Motor neuron (in vitro differentiated cells): Measurements from ENCODE around the gene PDE4D. TPM values are rescaled to one million over a fixed set of nuclear protein-coding genes. Genes with fewer than 3 reads are reported as not detected.
A peak's percentile ranks its signal among the peaks of the same experiment; 100 is the strongest.

Experiments
- ATAC-seq, 8 experiments: fragments of 200-7000 bp; cut with Tn5 transposase; replicated peaks in 6 of 8; 2 replicates each; pipeline ENCODE4 v1.8.0; 2021; ENCODE audit warnings: mild to moderate bottlenecking in 8 of 8, moderate library complexity in 8 of 8
- H3K27ac ChIP-seq, 2 donors: fragments of 250-450 bp; sonication (Bioruptor Pico); 2 replicates each; pipeline ENCODE4 v1.9.0; 2021; ENCODE audit warnings: antibody characterized with exemption in 2 of 2, mild to moderate bottlenecking in 2 of 2, moderate library complexity in 1 of 2
- H3K4me1 ChIP-seq, 2 donors: fragments of 250-450 bp; sonication (Bioruptor Pico); replicated peaks in 1 of 2; 2 replicates each; pipeline ENCODE4 v1.6.1; 2021; ENCODE audit warnings: antibody characterized with exemption in 2 of 2, mild to moderate bottlenecking in 2 of 2, moderate library complexity in 1 of 2
- H3K4me3 ChIP-seq, 5 donors: fragments of 250-450 bp; sonication (Bioruptor Pico); 2 replicates each; pipeline ENCODE4 v1.9.0; 2021; ENCODE audit warnings: antibody characterized with exemption in 5 of 5, mild to moderate bottlenecking in 5 of 5, moderate library complexity in 4 of 5
- WGBS, 10 experiments: fragments of 450-650 bp; shearing (Covaris generic); methylation state at CpG; one replicate each; pipeline ENCODE4 v1.0.0; 2022; 5-methylcytosine and 5-hydroxymethylcytosine counted together
- in situ Hi-C, 9 experiments: fragments of 400-800 bp; cut with MboI; loops; one replicate each; pipeline ENCODE4 v1.15.0; 2021; ENCODE audit warnings: low sequenced_read_pairs in 9 of 9, low pct_unique_long_range_greater_than_20kb in 2 of 9; ENCODE audit not compliant: unreplicated experiment in 9 of 9
- total RNA-seq, 8 experiments: library from RNA; unstranded; fragments of 300-600 nt; gene quantifications; 2 replicates each; pipeline versions ENCODE4 v1.2.3 to v1.2.4, GENCODE V29; 2022

The PDE4D gene
- total RNA-seq, 8 experiments from 2014 or later, result 10.1 to 57.2 (median 23.7) TPM

DNA sequence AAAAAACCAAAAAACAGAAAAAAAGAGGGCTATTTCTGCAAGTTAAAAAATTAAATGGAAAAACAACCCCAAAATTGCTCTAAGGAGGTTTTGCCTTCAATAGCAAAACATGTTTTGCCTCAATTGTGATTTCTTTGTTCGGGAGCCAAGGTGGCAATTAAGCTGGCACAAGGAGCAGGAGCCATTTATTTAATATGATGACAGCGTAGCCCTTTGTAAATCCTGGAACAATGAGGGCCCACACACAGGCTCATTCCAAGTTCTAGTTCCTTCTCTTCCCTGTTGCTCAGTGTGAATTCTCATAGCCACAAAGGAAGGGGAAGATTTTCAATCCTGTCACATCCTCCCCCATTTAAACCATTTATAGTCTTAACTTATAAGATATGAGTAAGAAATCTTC, 353.2 kb downstream of the PDE4D start:
- WGBS, 10 experiments, result 0 to 95% (median 25%) methylated on average over 1 to 2 of the region's 2 CpGs; no CpG with 5 or more reads in 1 of the 10 experiments
- Histone ChIP-seq H3K4me3 (no peak overlapping the region), H3K27ac (peak overlapping the region in 1 of 2 donors; percentile 52), H3K4me1 (peaks cover 33 to 40% of the 10 kb centered on the region in 2 donors)
- ATAC-seq, result peak in 5 of 8 experiments; percentile 61 to 87 (median 72)
- in situ Hi-C loops, result no loop called here

DNA sequence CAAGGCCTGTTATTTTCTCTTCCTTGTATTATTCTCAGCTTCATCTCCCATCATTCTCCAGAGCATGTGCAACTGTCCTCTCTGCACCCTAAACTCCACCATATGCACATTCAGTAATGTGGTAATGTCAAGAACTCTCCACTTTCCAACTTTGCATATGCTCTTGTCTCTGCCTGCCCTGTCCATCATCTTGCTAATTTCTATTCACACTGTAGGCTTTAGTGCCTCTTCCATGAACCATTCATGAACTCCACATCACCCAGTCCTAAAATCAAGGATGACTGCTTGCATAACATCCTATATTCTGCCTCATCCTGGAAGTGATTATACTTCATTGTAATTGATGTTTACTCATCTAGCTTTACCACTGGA, 354.8 kb downstream of the PDE4D start:
- in situ Hi-C loops, result no loop called here
- ATAC-seq, result peak in 3 of 8 experiments; percentile 68 to 89 (median 79)
- Histone ChIP-seq H3K4me1 (peaks cover 24 to 31% of the 10 kb centered on the region in 2 donors), H3K4me3 (no peak overlapping the region), H3K27ac (no peak overlapping the region)

DNA sequence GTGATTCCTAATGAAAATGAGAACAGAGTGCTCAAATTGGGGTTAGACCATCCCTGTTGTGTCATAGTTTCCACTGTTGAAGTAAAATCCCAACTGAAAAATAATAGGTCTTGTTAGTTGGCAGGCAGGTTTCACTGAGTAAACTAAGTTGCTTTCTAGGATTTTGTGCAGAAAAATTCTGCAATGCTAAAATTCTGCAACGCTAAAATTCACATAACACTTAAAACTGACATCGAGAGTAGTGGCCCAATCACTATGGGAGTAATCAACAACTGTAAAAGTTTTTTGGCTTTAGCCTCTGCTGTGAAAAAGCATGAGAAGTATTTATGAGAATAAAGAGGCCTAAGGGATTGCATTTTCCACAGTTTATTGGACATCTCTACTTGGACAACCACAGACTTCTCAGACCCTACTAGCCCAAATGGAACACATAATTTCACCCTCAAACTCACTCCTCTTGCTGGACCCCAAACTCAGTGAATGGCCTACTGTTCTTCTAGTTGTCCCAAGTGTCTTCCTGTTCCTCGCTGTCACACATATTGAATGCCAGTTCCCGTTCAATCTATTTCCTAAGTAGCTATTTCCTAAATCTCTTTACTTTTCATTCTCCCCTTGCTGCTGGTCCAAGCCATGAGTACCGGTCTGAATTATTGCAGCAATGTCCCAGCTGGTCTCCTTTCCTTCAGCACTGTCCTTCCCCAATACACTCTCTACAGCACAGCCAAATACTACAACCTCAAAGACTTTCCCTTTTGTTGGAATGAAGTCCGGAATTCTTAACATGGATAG, 355.4 kb downstream of the PDE4D start:
- Histone ChIP-seq H3K4me3 (no peak overlapping the region), H3K4me1 (peaks cover 18 to 26% of the 10 kb centered on the region in 2 donors), H3K27ac (no peak overlapping the region)
- in situ Hi-C loops, result no loop called here
- peak in 1 of 8 experiments; percentile 24 for ATAC-seq
- 21 to 100% (median 92%) methylated on average over 1 to 6 of the region's 6 CpGs; no CpG with 5 or more reads in 1 of the 10 experiments for WGBS, 10 experiments

DNA sequence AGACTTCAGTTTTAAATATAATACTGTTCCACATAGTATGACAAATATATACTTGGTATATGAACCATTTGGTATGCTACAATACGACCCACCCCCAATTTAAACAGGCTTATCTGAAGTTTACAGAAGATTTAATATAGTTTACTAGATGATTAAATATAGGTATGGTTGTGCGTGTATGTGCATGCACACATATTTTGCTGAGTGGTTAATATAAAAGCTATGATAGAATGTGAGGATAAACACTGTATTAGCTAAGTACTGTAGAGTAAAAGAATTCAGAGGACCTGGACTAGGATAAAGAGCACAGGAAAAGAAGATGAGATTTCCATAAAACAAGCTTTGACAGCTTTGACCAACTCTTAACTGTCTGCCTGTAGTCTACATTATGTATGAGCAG, 356.7 kb downstream of the PDE4D start:
- peaks cover 12 to 20% of the 10 kb centered on the region in 2 donors for H3K4me1 ChIP-seq
- H3K4me3 ChIP-seq, result no peak overlapping the region
- no peak for ATAC-seq
- no peak overlapping the region for H3K27ac ChIP-seq
- in situ Hi-C loops, result no loop called here
- 51 to 100% (median 97%) methylated on average over 1 to 2 of the region's 2 CpGs; no CpG with 5 or more reads in 1 of the 10 experiments for WGBS, 10 experiments

DNA sequence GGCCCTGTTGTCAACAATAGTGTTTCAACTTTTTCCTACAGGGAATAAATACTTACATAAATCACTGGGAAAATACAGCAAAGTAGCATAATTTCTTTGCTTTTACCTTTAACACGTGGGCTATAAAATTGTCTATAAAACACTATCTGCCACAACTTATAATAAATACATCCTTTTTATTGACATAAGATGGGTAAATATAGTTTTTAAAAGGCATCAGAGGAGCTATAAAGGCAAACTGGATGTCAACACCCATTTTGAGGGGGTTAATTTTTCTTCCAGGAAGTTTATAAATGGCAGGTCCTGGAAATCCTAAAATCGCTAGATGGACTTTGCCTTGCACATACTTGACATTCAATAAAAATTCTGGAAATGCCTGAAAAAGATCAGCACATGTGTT, 358.0 kb downstream of the PDE4D start:
- in situ Hi-C loops, result no loop called here
- H3K4me3 ChIP-seq, result no peak overlapping the region
- 50 to 100% (median 86%) methylated on average over 1 to 2 of the region's 2 CpGs; no CpG with 5 or more reads in 2 of the 10 experiments for WGBS, 10 experiments
- H3K4me1 ChIP-seq, result peaks cover 6 to 8% of the 10 kb centered on the region in 2 donors
- H3K27ac ChIP-seq, result no peak overlapping the region
- ATAC-seq, result no peak

DNA sequence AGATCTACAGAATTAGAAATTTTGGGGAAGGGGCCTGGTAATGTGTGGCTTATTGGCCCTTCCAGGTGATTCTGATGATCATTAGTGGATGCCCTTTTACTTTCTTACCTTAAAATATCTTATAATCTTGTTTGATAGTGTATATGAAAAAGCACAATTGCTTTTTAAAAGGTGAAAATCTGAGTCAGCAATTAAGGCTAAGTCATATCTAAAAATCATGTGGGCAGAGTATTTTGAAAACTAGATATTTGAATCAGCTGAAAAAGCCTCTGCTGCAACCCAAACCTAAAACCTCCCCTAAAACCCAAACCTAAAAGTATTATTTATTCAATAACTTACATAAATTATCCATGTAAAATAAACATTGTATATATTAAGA, 359.8 kb downstream of the PDE4D start:
- no peak overlapping the region for H3K4me3 ChIP-seq
- in situ Hi-C loops, result no loop called here
- H3K27ac ChIP-seq, result no peak overlapping the region
- no peaks in the 10 kb centered on the region for H3K4me1 ChIP-seq
- ATAC-seq, result no peak

DNA sequence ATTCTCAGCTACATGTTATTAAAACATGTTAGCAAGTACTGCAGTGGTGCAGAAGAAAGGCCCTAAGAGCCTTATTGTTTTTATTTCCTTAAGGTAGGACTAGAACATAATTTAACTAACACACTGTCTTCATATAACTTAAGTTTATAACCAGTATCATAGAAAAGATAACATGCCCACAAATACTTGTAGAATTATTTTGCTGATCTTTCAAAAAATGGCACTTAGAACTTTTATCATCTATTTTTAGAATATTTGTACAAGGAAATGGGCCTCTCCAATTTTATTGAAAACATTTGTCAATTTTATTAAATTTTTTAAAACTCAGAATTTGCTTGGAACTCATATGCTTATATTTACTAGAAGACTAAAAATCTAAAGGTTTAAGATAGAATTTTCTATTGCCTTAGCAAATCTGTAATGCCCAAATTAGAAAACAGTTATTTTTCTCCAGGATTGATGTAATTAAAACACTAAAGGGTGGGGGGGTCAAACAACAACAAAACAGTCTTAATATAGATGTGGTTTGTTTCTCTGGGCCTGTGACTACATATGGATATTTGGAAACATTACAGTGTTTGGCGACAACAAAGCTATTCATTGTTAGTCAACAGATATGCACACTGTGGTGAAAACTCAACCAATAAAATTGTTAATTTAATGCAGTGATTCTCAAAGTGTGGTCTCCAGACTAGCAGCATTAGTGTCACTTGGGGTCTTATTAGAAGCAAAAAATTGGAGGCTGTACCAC, 360.4 kb downstream of the PDE4D start:
- no peak overlapping the region for H3K4me3 ChIP-seq
- no peak overlapping the region for H3K27ac ChIP-seq
- peak in 2 of 8 experiments; percentile 26 to 42 for ATAC-seq
- H3K4me1 ChIP-seq, result peaks cover 0 to under 1% of the 10 kb centered on the region in 2 donors
- in situ Hi-C loops, result no loop called here
- WGBS, 10 experiments, result 50 to 67% (median 58%) methylated on average over 1 of the region's 1 CpG; no CpG with 5 or more reads in 6 of the 10 experiments

DNA sequence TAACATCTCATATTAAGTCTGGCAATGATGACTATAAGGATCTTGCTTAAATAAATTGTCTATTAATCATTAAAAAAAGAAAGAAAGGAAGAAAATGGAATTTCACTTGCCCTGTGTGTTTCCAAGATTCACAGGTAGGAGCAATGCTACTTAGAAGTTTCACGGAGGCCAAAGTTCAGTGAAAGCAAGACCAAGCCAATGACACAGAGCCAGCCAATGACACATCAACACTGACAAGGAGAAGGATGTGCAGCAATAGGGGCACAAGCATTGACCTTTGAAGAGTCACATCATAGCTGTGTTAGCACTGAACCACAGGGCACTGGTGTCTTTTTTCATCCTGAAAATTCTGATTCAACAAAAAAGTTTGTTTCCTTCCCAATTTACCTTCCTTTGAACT, 364.3 kb downstream of the PDE4D start:
- peaks cover 0 to 7% of the 10 kb centered on the region in 2 donors for H3K4me1 ChIP-seq
- H3K27ac ChIP-seq, result no peak overlapping the region
- no peak for ATAC-seq
- WGBS, 10 experiments, result 83 to 100% (median 92%) methylated on average over 1 of the region's 1 CpG; no CpG with 5 or more reads in 3 of the 10 experiments
- in situ Hi-C loops, result no loop called here
- no peak overlapping the region for H3K4me3 ChIP-seq

DNA sequence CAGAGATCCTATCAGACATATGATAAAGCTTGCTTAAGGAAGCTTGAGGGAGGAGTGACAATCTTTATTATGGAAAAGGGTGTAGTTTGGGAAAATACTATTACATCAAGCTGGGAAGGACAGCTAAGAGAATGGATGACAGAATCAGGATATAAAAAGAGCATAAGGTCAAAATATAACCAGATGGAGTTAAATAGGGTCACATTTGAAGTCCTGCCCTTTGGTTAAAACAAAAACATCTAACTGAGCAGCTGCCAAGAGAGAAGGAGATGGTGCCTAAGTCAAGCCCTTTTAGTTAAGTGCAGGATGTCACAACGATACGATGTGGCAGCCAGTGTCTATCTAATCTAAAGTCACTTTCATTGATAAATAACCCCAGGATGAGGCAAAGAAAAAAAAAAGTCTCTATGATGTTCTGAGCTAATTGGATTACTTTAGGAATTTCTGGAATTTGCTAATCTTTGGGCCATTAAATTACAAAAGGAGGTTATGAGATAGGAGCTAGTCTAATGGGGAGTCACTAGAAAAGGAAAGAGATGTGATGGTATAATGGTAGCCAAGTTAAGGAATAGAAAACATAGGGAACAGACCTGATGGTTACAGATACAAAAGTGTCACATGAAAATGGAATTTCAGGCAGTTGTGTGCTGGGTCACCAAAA, 365.2 kb downstream of the PDE4D start:
- no peak overlapping the region for H3K27ac ChIP-seq
- no peak overlapping the region for H3K4me3 ChIP-seq
- 38 to 81% (median 53%) methylated on average over 2 of the region's 2 CpGs; no CpG with 5 or more reads in 2 of the 10 experiments for WGBS, 10 experiments
- H3K4me1 ChIP-seq, result peaks cover 0 to 7% of the 10 kb centered on the region in 2 donors
- in situ Hi-C loops, result no loop called here
- ATAC-seq, result peak in 1 of 8 experiments; percentile 63

DNA sequence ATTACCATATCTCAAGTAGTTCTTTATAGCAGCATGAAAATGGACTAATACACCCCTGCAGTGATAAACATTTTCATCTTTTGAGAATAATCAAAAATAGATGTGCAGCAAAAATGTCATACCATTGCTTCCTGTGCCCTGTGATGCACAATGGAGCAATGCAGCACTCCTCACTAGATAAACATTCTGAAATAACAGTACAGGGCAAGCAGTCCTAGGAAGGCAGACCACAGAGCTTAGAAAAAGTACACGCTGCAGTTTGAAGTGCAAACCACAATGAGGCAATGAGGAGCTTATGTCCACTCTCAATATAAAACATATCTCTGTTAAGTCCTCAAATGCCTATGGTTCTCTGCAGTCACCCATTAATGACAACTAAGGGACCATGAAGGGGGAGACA, 367.6 kb downstream of the PDE4D start:
- H3K27ac ChIP-seq, result no peak overlapping the region
- WGBS, 10 experiments, result 60 to 100% (median 100%) methylated on average over 1 of the region's 1 CpG; no CpG with 5 or more reads in 1 of the 10 experiments
- peak in 1 of 8 experiments; percentile 77 for ATAC-seq
- H3K4me1 ChIP-seq, result peaks cover 0 to 7% of the 10 kb centered on the region in 2 donors
- in situ Hi-C loops, result no loop called here
- H3K4me3 ChIP-seq, result no peak overlapping the region

DNA sequence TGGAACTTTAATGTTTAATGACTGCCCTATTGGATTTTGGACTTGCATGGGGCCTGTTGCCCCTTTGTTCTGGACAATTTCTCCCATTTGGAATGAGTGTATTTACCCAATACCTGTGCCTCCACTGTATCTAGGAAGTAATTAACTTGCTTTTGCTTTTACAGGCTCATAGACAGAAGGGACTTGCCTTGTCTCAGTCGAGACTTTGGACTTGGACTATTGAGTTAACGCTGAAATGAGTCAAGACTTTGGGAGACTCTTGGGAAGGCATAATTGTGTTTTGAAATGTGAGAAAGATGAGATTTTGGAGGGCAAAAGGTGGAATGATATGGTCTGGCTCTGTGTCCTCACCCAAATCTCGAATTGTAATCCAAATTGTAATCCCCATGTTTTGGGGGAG, 368.2 kb downstream of the PDE4D start:
- ATAC-seq, result no peak
- H3K27ac ChIP-seq, result no peak overlapping the region
- in situ Hi-C loops, result no loop called here
- no peak overlapping the region for H3K4me3 ChIP-seq
- peaks cover 0 to 7% of the 10 kb centered on the region in 2 donors for H3K4me1 ChIP-seq
- WGBS, 10 experiments, result 50 to 100% (median 70%) methylated on average over 1 to 3 of the region's 3 CpGs; no CpG with 5 or more reads in 1 of the 10 experiments

DNA sequence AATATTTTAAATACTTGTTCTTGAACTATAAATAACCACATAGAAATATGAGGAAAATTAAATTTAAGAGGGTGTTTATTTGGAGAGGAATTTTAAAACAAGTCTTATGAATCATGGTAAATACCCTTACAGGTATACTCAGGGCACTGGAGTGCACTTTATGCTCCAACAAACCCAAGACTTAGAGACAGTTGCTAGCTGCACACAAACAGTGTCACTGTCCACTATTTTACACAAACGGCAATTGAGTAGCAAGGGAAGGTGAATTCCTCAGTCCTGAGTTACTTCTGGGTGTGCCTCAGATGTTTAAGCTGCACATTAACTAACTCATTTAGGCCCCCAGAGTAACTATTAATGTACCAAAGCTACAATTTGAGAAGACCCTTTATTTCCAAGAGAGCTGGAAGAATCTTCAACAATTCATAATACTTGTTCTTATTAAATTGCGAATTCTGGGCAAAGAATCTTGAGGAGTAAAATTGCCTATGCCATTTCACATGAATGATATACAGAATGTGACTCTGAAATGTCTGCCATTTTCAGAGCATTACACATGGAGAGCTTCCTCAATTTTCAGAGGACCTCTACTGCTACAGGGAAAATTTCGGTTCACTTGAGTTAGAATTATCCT, 371.2 kb downstream of the PDE4D start:
- peak in 1 of 8 experiments; percentile 36 for ATAC-seq
- in situ Hi-C loops, result loop anchor here in 4 of 9 experiments (25.0 kb wide), 2 partner anchors 140 to 265 kb away; no protein-coding TSS in a partner anchor
- Histone ChIP-seq H3K4me1 (no peaks in the 10 kb centered on the region), H3K4me3 (no peak overlapping the region), H3K27ac (no peak overlapping the region)
- WGBS, 10 experiments, result 18 to 100% (median 75%) methylated on average over 1 to 3 of the region's 3 CpGs; no CpG with 5 or more reads in 1 of the 10 experiments
